ENCODE results near the gene PRKAR2A.

The PRKAR2A gene

GRCh38 chr3:48711727-48712126 is 135.9 kb downstream of the PRKAR2A start:
- TF ChIP-seq GABPA (IDR thresholded peaks at IDR 0.05; ENCODE audit: low read depth) (no peak), CTCF (IDR thresholded peaks at IDR 0.05; ENCODE audit: insufficient read depth, low read length) (no peak), SPI1 (IDR thresholded peaks at IDR 0.05; ENCODE audit: borderline replicate concordance, low read depth) (no peak), POLR2AphosphoS5 (IDR thresholded peaks at IDR 0.05; ENCODE audit: low read depth) (no peak)
- TF ChIP-seq, protein P1, sequence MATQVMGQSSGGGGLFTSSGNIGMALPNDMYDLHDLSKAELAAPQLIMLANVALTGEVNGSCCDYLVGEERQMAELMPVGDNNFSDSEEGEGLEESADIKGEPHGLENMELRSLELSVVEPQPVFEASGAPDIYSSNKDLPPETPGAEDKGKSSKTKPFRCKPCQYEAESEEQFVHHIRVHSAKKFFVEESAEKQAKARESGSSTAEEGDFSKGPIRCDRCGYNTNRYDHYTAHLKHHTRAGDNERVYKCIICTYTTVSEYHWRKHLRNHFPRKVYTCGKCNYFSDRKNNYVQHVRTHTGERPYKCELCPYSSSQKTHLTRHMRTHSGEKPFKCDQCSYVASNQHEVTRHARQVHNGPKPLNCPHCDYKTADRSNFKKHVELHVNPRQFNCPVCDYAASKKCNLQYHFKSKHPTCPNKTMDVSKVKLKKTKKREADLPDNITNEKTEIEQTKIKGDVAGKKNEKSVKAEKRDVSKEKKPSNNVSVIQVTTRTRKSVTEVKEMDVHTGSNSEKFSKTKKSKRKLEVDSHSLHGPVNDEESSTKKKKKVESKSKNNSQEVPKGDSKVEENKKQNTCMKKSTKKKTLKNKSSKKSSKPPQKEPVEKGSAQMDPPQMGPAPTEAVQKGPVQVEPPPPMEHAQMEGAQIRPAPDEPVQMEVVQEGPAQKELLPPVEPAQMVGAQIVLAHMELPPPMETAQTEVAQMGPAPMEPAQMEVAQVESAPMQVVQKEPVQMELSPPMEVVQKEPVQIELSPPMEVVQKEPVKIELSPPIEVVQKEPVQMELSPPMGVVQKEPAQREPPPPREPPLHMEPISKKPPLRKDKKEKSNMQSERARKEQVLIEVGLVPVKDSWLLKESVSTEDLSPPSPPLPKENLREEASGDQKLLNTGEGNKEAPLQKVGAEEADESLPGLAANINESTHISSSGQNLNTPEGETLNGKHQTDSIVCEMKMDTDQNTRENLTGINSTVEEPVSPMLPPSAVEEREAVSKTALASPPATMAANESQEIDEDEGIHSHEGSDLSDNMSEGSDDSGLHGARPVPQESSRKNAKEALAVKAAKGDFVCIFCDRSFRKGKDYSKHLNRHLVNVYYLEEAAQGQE (IDR thresholded peaks at IDR 0.05; ENCODE audit: insufficient replicate concordance, low read depth): no peak
- no peak overlapping the region for H3K4me3 ChIP-seq (replicated peaks; ENCODE audit: insufficient read depth, low read length)
- no peaks in the 10 kb centered on the region for H3K27me3 ChIP-seq (ENCODE audit: insufficient read depth, poor library complexity, severe bottlenecking)
- no peak overlapping the region for H3K27ac ChIP-seq (replicated peaks)
- no peak for DNase-seq (ENCODE audit: low read depth in 1 of 2, low spot score in 1 of 2)

DNA sequence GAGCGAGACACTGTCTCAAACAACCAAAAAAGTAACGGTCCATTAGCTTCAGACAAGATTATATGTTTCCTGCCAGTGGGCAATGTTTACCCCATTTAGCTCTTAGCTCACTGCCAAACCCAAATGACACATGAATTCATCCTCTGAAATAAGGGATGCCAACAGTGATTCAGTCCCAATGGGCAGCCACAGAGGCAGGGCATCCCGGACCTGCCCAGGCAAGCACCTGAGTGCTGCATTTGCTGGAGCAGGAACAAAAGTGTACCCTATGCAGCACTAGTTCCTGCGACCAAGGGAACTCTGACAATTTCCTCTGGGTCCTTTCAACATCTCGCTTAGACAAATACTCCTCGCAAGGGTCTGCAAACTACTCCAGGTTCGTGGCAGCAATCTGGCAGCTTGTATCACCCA is 138.6 kb downstream of the PRKAR2A start:
- no peak overlapping the region for H3K4me3 ChIP-seq (replicated peaks; ENCODE audit: insufficient read depth, low read length)
- no peaks in the 10 kb centered on the region for H3K27me3 ChIP-seq (ENCODE audit: insufficient read depth, poor library complexity, severe bottlenecking)
- H3K27ac ChIP-seq (replicated peaks): no peak overlapping the region
- TF ChIP-seq CTCF (IDR thresholded peaks at IDR 0.05; ENCODE audit: insufficient read depth, low read length): no peak
- TF ChIP-seq, protein P1 (IDR thresholded peaks at IDR 0.05; ENCODE audit: insufficient replicate concordance, low read depth): no peak
- no peak for TF ChIP-seq SPI1 (IDR thresholded peaks at IDR 0.05; ENCODE audit: borderline replicate concordance, low read depth)
- TF ChIP-seq POLR2AphosphoS5 (IDR thresholded peaks at IDR 0.05; ENCODE audit: low read depth): no peak
- TF ChIP-seq GABPA (IDR thresholded peaks at IDR 0.05; ENCODE audit: low read depth): no peak
- DNase-seq (ENCODE audit: low read depth in 1 of 2, low spot score in 1 of 2): no peak

- no peaks in the 10 kb centered on the region for H3K27me3 ChIP-seq (ENCODE audit: insufficient read depth, poor library complexity, severe bottlenecking)
- DNase-seq (ENCODE audit: low read depth in 1 of 2, low spot score in 1 of 2): no peak
- no peak overlapping the region for H3K27ac ChIP-seq (replicated peaks)
- no peak overlapping the region for H3K4me3 ChIP-seq (replicated peaks; ENCODE audit: insufficient read depth, low read length)
- TF ChIP-seq POLR2AphosphoS5 (IDR thresholded peaks at IDR 0.05; ENCODE audit: low read depth) (no peak), GABPA (IDR thresholded peaks at IDR 0.05; ENCODE audit: low read depth) (no peak)
These were observed 139.2 kb downstream of the PRKAR2A start for GRCh38 chr3:48708481-48708889.

- DNase-seq (ENCODE audit: low read depth in 1 of 2, low spot score in 1 of 2): no peak
- no peak for TF ChIP-seq CTCF (IDR thresholded peaks at IDR 0.05; ENCODE audit: insufficient read depth, low read length)
- TF ChIP-seq, protein P1 (IDR thresholded peaks at IDR 0.05; ENCODE audit: insufficient replicate concordance, low read depth): no peak
- TF ChIP-seq GABPA (IDR thresholded peaks at IDR 0.05; ENCODE audit: low read depth): no peak
- TF ChIP-seq SPI1 (IDR thresholded peaks at IDR 0.05; ENCODE audit: borderline replicate concordance, low read depth): no peak
- no peak for TF ChIP-seq POLR2AphosphoS5 (IDR thresholded peaks at IDR 0.05; ENCODE audit: low read depth)
- Histone ChIP-seq H3K27ac (replicated peaks) (no peak overlapping the region), H3K27me3 (ENCODE audit: insufficient read depth, poor library complexity, severe bottlenecking) (no peaks in the 10 kb centered on the region), H3K4me3 (replicated peaks; ENCODE audit: insufficient read depth, low read length) (no peak overlapping the region)
These were observed 140.5 kb downstream of the PRKAR2A start for GRCh38 chr3:48707157-48707556.
